ENCODE data around the gene USF2.

Gene USF2

GRCh38 chr19:35318679-35319448, 50.1 kb downstream of the USF2 start:
- no peak for DNase-seq
- peaks cover 9% of the 10 kb centered on the region for H3K27me3 Mint-ChIP-seq
- H3K9me3 Mint-ChIP-seq: peaks cover 2% of the 10 kb centered on the region
- peaks cover 11% of the 10 kb centered on the region for H3K4me1 Mint-ChIP-seq (ENCODE audit: low read depth)
- H3K36me3 Mint-ChIP-seq (ENCODE audit: low read depth): no peaks in the 10 kb centered on the region
- H3K4me3 Mint-ChIP-seq: no peak overlapping the region
- H3K27ac Mint-ChIP-seq: peak overlapping the region; percentile 55

- no peak for DNase-seq
- peaks cover 9% of the 10 kb centered on the region for H3K27me3 Mint-ChIP-seq
- H3K4me1 Mint-ChIP-seq (ENCODE audit: low read depth): peaks cover 11% of the 10 kb centered on the region
- no peak overlapping the region for H3K27ac Mint-ChIP-seq
- no peaks in the 10 kb centered on the region for H3K36me3 Mint-ChIP-seq (ENCODE audit: low read depth)
- no peak overlapping the region for H3K4me3 Mint-ChIP-seq
- H3K9me3 Mint-ChIP-seq: peaks cover 2% of the 10 kb centered on the region
These were observed 51.4 kb downstream of the USF2 start for GRCh38 chr19:35320065-35320713.

DNA sequence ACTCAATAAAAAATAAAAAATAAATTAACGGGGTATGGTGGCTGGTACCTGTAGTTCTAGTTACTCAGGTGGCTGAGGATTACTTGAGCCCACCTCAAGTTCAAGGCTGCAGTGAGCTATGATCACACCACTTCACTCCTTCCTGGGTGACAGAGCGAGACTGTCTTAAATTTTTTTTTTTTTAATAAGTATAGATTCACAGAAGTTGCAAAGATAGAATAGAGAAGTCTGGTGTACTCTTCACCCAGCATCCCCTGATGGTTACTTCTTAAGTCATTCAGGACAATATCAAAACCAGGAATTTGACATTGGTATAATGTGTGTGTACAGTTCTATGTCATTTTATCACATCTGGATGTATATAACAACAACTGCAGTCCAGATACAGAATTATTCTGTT, 52.5 kb downstream of the USF2 start:
- H3K27ac Mint-ChIP-seq: no peak overlapping the region
- H3K36me3 Mint-ChIP-seq (ENCODE audit: low read depth): no peaks in the 10 kb centered on the region

GRCh38 chr19:35322014-35322413, 53.3 kb downstream of the USF2 start:
- H3K4me3 Mint-ChIP-seq: no peak overlapping the region
- no peak for DNase-seq
- H3K36me3 Mint-ChIP-seq (ENCODE audit: low read depth): no peaks in the 10 kb centered on the region
- peaks cover 2% of the 10 kb centered on the region for H3K9me3 Mint-ChIP-seq
- peaks cover 9% of the 10 kb centered on the region for H3K27me3 Mint-ChIP-seq
- no peak overlapping the region for H3K27ac Mint-ChIP-seq
- peaks cover 11% of the 10 kb centered on the region for H3K4me1 Mint-ChIP-seq (ENCODE audit: low read depth)

More for the DNA sequence above, 52.5 kb downstream of the USF2 start:
- H3K27me3 Mint-ChIP-seq: peaks cover 9% of the 10 kb centered on the region
- H3K4me3 Mint-ChIP-seq: no peak overlapping the region
- no peak for DNase-seq
- peaks cover 2% of the 10 kb centered on the region for H3K9me3 Mint-ChIP-seq
- H3K4me1 Mint-ChIP-seq (ENCODE audit: low read depth): peaks cover 11% of the 10 kb centered on the region

GRCh38 chr19:35327642-35328041, 58.9 kb downstream of the USF2 start:
- Mint-ChIP-seq H3K36me3 (ENCODE audit: low read depth) (no peaks in the 10 kb centered on the region), H3K4me1 (ENCODE audit: low read depth) (peaks cover 10% of the 10 kb centered on the region), H3K27ac (no peak overlapping the region), H3K4me3 (no peak overlapping the region), H3K9me3 (no peaks in the 10 kb centered on the region), H3K27me3 (peaks cover 9% of the 10 kb centered on the region)
- DNase-seq: no peak

- Mint-ChIP-seq H3K4me1 (ENCODE audit: low read depth) (peaks cover 21% of the 10 kb centered on the region), H3K9me3 (no peaks in the 10 kb centered on the region), H3K27me3 (peaks cover 9% of the 10 kb centered on the region)
These were observed 60.1 kb downstream of the USF2 start, which contains the start of gene CD22 for GRCh38 chr19:35328851-35329285. Gene CD22, plus strand, starts transcription at chr19:35329187. Its CDS starts 2,854 bp downstream, at chr19:35332041.

GRCh38 chr19:35329323-35329722, 60.6 kb downstream of the USF2 start:
- Mint-ChIP-seq H3K27ac (no peak overlapping the region), H3K4me3 (no peak overlapping the region), H3K9me3 (no peaks in the 10 kb centered on the region), H3K36me3 (ENCODE audit: low read depth) (no peaks in the 10 kb centered on the region), H3K4me1 (ENCODE audit: low read depth) (peaks cover 24% of the 10 kb centered on the region), H3K27me3 (peaks cover 9% of the 10 kb centered on the region)
- DNase-seq: no peak

More at GRCh38 chr19:35328851-35329285, 60.1 kb downstream of the USF2 start, which contains the start of gene CD22:
- peak within 1 kb of the TSS; percentile 1 for H3K27ac Mint-ChIP-seq
- no peaks in the 10 kb centered on the region for H3K36me3 Mint-ChIP-seq (ENCODE audit: low read depth)
- H3K4me3 Mint-ChIP-seq: no peak within 1 kb of the TSS
- DNase-seq: no peak
